ENCODE data around the gene ENTPD8. TPM values are rescaled to one million over a fixed set of nuclear protein-coding genes. Genes with fewer than 3 reads are reported as not detected.

The ENTPD8 gene
- total and polyA plus RNA-seq, 2 of the 13 experiments (the other 11 are each of a cell fraction or from before 2014, with no cell fraction given), result 0.26 to 0.44 TPM

DNA sequence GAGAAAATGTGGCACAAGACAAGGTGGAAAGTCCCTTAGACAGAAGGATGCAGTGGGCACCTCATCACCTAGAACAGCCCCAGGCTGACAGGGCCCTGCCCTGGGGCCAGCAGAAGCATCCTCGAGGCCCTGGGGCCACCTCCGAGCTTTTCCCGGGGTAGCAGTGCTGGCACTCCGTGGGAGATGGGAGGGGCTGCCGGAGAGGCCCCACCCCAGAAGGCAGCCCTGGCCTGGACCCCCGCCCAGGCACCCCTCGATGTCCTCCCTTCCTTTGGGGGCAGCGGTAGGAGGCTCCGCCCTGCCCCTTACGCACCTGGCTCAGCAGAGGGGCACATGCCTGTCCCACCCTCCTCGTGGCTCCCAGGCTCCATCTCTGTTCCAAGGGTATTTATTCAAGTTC lies 35.7 kb upstream of the ENTPD8 start:
- Histone ChIP-seq H3K9me3 (ENCODE audit: low read length) (peaks cover 19% of the 10 kb centered on the region), H3K79me2 (ENCODE audit: insufficient read depth, low read length) (no peaks in the 10 kb centered on the region), H3K4me2 (ENCODE audit: low read depth, low read length) (no peak overlapping the region), H2AFZ (ENCODE audit: low read length) (no peak overlapping the region), H3K4me1 (ENCODE audit: insufficient read depth, low read length) (peaks cover 32% of the 10 kb centered on the region), H3K4me3 (replicated peaks in 1 of 3; ENCODE audit: insufficient read depth in 1 of 3, low read depth in 2 of 3, low read length in 3 of 3) (no peak overlapping the region), H3K27me3 (ENCODE audit: control insufficient read depth in 1 of 2, insufficient read depth in 2 of 2, low read length in 2 of 2) (peaks cover 5 to 23% of the 10 kb centered on the region in 2 experiments; a peak in 2 of 5 replicates), H3K27ac (ENCODE audit: extremely low read length, insufficient read depth, low read length) (no peak overlapping the region), H3K36me3 (replicated peaks in 1 of 2; ENCODE audit: control insufficient read depth in 1 of 2, insufficient read depth in 2 of 2, low read length in 2 of 2) (no peaks in the 10 kb centered on the region), H4K20me1 (ENCODE audit: insufficient read depth, low read length) (no peaks in the 10 kb centered on the region), H3K9ac (ENCODE audit: insufficient read depth, low read depth, low read length) (no peak overlapping the region)
- TF ChIP-seq IRF2 (CRISPR knock-in tag; IDR thresholded peaks at IDR 0.05), result no peak
- TF ChIP-seq RORA (CRISPR knock-in tag; IDR thresholded peaks at IDR 0.05), result no peak
- TF ChIP-seq, protein P1, sequence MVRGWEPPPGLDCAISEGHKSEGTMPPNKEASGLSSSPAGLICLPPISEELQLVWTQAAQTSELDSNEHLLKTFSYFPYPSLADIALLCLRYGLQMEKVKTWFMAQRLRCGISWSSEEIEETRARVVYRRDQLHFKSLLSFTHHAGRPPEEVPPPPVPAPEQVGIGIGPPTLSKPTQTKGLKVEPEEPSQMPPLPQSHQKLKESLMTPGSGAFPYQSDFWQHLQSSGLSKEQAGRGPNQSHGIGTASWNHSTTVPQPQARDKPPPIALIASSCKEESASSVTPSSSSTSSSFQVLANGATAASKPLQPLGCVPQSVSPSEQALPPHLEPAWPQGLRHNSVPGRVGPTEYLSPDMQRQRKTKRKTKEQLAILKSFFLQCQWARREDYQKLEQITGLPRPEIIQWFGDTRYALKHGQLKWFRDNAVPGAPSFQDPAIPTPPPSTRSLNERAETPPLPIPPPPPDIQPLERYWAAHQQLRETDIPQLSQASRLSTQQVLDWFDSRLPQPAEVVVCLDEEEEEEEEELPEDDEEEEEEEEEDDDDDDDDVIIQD (CRISPR knock-in tag; IDR thresholded peaks at IDR 0.05; ENCODE audit: low read depth), result no peak
- TF ChIP-seq MED8 (CRISPR knock-in tag; IDR thresholded peaks at IDR 0.05; ENCODE audit: insufficient replicate concordance), result no peak
- no peak for TF ChIP-seq PAWR (CRISPR knock-in tag; IDR thresholded peaks at IDR 0.05; ENCODE audit: borderline replicate concordance)
- no peak for TF ChIP-seq ZFP41 (CRISPR knock-in tag; IDR thresholded peaks at IDR 0.05; ENCODE audit: borderline replicate concordance)
- no peak for TF ChIP-seq KDM6A (CRISPR knock-in tag; IDR thresholded peaks at IDR 0.05; ENCODE audit: low read depth)
- TF ChIP-seq, protein P2, sequence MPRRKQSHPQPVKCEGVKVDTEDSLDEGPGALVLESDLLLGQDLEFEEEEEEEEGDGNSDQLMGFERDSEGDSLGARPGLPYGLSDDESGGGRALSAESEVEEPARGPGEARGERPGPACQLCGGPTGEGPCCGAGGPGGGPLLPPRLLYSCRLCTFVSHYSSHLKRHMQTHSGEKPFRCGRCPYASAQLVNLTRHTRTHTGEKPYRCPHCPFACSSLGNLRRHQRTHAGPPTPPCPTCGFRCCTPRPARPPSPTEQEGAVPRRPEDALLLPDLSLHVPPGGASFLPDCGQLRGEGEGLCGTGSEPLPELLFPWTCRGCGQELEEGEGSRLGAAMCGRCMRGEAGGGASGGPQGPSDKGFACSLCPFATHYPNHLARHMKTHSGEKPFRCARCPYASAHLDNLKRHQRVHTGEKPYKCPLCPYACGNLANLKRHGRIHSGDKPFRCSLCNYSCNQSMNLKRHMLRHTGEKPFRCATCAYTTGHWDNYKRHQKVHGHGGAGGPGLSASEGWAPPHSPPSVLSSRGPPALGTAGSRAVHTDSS (CRISPR knock-in tag; conservative IDR thresholded peaks at IDR 0.05), result no peak
- no CpG with 5 or more reads among the region's 11 CpGs for WGBS (ENCODE audit: low lambda C conversion rate)
- POLR2A ChIA-PET, result no interaction called here
- in situ Hi-C loops (cut with HindIII; ENCODE audit: extremely low pct_ligation_motif_present, low pct_unique_long_range_greater_than_20kb) (no loop called here), intact Hi-C loops (cut with micrococcal nuclease; ENCODE audit: unreplicated experiment) (no loop called here)
- FAIRE-seq, result no peak
- DNase-seq (ENCODE audit: low spot score), result no peak
- BruUV-seq (replicated peaks), result no TSS peak
- CTCF ChIA-PET (ENCODE audit: low intra/inter-chr PET ratio, low total read pairs), result no interaction called here
- ATAC-seq, result no peak
